NCI-H2227 treated with DMSO at 0.1 percent for 48 hours (cell line): Measurements from ENCODE around the gene CTIF.

Experiments used
- DNase-seq: peaks from one replicate; lab custom pipeline; 2025; lab: John Stamatoyannopoulos, UW

Gene CTIF

GRCh38 chr18:48886520-48887293 is 347.9 kb downstream of the CTIF start:
- DNase-seq, result no peak

DNA sequence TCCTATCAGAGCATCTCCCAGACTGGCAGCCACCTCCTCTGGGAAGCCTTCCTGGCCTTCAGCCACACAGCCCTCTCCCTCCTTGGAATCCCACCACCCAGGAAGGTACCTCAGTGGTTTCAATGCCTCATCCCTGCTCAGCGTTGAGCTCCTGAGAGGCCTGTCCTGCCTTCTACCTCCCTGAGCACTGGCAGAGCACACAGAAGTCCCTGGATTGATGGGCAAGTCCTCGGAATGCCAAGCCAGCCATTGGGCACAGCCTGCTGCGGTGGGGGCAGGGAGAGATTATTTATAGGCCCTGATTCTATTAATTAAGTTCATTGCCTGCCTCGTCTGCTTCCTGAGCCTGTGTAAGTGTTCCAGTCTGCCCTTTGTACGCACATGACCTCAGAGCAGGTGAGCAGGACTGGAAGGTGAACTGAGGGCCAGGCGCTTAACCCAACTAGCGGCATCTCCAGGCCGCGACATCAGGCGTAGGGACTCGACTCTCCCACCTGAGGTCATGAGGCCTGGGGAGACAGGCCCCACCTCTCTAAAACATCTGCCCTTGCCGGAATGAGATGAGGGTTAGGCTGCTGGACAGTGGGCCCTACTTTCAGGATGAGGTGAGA is 348.6 kb downstream of the CTIF start:
- no peak for DNase-seq

DNA sequence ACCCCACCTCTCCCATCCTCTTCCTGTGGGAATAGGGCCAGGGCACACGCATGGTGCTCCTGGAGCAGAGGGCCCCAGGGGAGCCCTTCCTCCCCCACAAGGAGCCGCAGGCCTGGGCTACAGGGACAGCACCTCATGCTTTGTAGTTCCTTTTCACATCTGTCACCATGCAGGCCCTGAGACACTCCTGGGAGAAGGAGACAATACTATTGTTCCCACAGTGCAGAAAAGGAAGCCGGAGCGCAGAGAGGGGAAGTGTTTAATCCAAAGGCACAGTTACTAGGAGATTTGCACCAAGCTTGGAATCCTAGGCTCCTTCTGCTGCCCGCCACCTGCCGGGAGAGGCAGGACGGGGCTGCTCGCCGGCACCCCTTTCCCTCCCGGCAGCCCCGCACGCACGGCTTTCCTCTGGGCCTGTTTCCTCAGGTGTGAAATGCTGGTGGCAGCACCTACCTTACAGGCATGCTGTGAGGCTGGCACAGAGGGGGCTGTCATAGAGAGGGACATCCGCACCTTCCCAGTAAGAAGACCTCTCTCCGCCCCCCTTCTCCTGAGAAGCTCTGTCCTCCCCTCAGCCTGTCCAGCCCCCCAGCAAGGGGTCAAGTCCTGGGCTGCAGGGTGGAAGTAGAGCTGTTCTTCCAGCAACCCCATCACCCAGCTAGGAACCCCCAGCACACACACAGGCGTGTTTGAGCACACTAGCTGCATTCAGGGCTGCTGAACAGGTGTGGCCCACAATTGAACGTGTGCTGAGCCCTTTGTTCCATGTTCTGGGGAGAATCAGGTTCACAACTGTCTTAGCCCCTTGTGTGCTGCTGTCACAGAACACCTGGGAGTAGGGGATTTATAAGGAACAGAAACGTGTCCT is 349.3 kb downstream of the CTIF start:
- no peak for DNase-seq

- no peak for DNase-seq
These were observed 349.9 kb downstream of the CTIF start for GRCh38 chr18:48888773-48889080.

- DNase-seq, result no peak
These were observed 350.5 kb downstream of the CTIF start for GRCh38 chr18:48889115-48889941.

DNA sequence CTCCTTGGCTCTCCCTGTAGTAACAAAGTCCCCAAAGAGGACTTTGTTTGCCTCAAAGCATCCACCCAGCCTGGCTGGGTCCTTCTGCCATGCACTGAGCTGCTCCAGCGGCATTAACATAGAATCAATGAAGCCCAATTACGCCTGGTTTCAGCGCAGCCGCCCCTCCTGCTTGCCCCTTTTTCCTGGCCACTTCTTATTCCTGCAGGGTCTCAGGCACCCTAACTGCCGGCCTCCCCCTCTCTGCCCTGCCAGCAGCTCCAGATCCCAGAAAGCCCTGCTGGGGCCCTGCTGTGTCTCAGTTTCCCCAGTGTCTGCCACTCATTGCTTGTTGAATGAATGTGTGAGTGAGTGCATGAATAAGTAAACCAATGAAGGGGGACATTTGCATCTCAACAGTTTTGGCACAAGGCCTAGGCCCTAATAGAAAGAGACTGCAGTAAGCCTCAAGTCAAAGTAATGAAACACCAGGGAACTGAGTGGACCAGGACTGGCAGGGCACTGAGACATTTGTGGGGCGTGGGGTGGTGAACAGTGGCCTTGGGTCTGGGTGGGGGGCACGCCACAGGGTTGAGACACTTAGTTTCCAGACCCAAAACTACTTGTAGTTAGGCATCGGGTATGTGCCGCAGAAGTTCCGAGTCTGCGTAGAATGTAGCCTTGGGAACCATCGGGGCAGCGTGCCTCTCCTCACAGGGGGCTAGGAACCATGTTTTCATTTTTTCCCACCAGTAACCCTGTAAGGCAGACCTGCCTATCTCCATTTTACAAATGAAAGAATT is 351.3 kb downstream of the CTIF start:
- no peak for DNase-seq

GRCh38 chr18:48891721-48892120 is 352.9 kb downstream of the CTIF start:
- no peak for DNase-seq

- DNase-seq, result no peak
These were observed 353.5 kb downstream of the CTIF start for GRCh38 chr18:48892146-48892855.

DNA sequence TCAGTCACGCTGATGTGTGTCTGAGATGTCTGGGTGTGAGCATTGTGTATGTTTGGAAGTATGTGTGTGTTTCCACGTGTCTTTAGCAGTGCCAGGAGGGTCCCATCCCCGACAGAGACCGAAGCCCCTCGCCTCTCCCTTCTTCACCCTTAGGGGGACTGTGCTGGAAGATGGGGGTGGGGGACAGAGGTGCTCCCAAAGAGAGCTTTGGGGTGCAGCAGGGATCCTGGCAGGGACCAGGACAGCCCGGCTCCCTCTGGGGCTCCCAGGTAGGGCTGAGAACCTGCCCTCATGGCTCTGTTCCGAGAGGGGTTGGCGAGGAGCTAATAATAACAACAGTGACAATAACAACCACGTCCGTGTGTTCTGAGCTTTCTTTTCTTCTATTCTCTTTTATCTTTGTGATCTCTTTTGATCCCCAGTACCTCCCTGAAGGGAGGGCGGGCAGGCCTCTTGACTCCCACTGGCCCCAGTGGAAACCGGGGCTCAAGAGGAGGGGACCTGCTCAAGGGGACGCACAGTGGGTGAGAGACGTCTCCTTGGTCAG is 354.3 kb downstream of the CTIF start:
- DNase-seq, result no peak

GRCh38 chr18:48893608-48894600 is 355.1 kb downstream of the CTIF start:
- DNase-seq, result no peak

GRCh38 chr18:48894799-48895346 is 356.0 kb downstream of the CTIF start:
- no peak for DNase-seq

DNA sequence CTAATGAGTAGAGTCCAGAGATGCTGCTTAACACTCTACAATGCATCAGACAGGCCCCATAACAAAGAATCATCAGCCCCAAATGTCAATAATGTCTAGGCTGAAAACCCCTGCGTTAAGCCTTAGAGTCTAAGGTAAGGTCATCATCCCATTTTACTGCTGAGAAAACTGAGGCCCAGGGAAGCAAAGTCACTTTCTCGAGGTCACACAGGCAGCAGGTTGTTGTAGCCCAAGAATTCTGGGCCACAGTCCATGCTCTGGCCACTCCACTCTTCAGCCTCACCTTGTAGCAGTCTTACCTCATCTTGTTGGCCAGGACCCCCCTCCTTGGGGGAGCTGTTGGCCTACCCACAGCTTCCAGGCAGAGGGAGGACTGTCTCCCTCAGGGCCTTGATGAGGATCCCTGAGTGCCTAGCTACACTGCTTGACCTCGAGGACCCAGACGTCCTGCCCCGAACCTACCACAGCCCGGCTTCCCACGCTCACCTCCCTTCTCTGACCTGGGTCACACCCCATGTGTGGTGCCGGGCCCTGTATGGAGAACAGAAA is 357.6 kb downstream of the CTIF start:
- DNase-seq, result no peak

GRCh38 chr18:48896875-48897511 is 358.2 kb downstream of the CTIF start:
- no peak for DNase-seq

DNA sequence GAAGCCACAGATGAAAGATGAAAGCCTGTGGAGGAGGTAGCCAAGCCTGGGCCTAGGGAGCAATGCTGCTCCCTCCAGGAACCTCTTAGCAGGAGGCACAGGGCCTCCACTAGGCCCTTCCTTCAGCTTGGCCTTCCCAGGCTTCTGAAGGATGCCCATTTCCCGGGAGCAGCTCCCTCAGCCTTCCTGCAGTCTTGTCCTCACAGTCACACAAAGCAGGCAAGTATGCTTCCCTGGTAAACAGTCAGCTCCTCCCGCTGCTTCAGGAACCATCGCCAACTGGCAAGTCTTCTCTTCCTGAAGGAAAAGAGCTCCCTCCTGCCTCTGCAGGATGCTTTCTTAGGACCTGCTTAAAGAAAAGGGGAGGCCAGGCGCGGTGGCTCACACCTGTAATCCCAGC is 358.7 kb downstream of the CTIF start:
- DNase-seq, result no peak

DNA sequence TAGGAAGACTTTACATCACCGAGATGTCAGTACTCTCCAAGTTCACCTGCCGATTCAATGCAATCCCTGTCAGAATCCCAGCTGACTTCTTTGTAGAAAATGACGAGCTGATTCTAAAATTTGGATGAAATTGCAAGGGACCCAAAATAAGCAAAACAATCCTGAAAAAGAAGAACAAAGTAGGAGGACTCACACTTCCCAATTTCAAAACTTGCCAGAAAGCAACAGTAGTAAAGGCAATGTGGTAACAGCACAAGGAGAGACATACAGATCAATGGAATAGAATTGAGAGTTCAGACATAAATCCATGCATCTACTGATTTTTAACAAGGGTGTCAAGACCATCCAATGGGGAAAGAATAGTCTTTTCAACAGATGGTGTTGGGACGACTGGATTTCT is 359.7 kb downstream of the CTIF start:
- DNase-seq, result no peak

DNA sequence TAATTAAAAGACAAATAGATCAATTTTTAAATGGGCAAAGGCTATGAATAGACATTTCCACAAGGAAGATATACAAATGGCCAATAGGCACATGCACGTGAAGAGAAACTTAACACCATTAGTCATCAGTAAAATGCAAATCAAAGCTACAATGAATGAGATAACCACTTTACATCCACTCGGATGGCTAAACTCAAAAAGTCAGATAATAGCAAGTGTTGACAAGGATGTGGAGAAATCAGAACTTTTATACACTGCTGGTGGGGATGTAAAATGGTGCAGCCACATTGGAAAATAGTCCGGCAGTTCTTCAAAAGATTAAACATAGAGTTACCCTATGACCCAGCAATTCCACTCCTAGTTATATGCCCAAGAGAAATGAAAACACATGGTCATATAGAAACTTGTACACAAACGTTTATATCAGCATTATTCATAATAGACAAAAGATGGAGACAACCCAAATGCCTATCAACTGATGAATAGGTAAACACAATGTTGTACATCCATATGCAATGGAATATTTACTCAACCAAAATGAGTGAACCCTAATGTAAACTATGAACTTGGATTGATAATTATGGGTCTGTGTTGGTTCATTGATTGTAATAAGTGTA is 360.8 kb downstream of the CTIF start:
- DNase-seq, result no peak

- DNase-seq, result no peak
These were observed 361.6 kb downstream of the CTIF start for GRCh38 chr18:48900469-48900868.
